ENCODE measurements around the gene PSMC1. TPM values are rescaled to one million over a fixed set of nuclear protein-coding genes. Genes with fewer than 3 reads are reported as not detected.
A peak's percentile ranks its signal among the peaks of the same experiment; 100 is the strongest.

The PSMC1 gene
- total and polyA plus RNA-seq, 8 donors = 14.5 to 247 (median 96.1) TPM

- Histone ChIP-seq H3K27me3 (no peaks in the 10 kb centered on the region), H3K4me1 (peaks cover 0 to 21% (median 2%) of the 10 kb centered on the region in 4 donors), H3K9me3 (no peaks in the 10 kb centered on the region), H3K27ac (peak overlapping the region in 1 of 5 donors; percentile 38), H3K4me3 (no peak overlapping the region), H3K36me3 (peaks cover 49 to 94% (median 88%) of the 10 kb centered on the region in 4 donors)
- WGBS, 5 donors = 65 to 72% (median 69%) methylated on average over 9 of the region's 9 CpGs
- no peak for TF ChIP-seq CTCF (IDR thresholded peaks at IDR 0.05)
- no peak for TF ChIP-seq POLR2A (IDR thresholded peaks at IDR 0.05)
- no peak for TF ChIP-seq EP300 (IDR thresholded peaks at IDR 0.05)
- TF ChIP-seq POLR2AphosphoS5 (IDR thresholded peaks at IDR 0.05) = no peak
- intact Hi-C loops (cut with DNase I; ENCODE audit: low total_unique reads) = no loop called here
- DNase-seq = no peak
Measured at GRCh38 chr14:90274019-90274418, 17.7 kb downstream of the PSMC1 start.

- DNase-seq = no peak
- no peak overlapping the region for H3K4me3 ChIP-seq
- intact Hi-C loops (cut with DNase I; ENCODE audit: low total_unique reads) = no loop called here
- TF ChIP-seq CTCF (IDR thresholded peaks at IDR 0.05) (no peak), POLR2A (IDR thresholded peaks at IDR 0.05) (no peak), EP300 (IDR thresholded peaks at IDR 0.05) (no peak), POLR2AphosphoS5 (IDR thresholded peaks at IDR 0.05) (no peak)
- H3K27me3 ChIP-seq = no peaks in the 10 kb centered on the region
- no peaks in the 10 kb centered on the region for H3K9me3 ChIP-seq
- H3K4me1 ChIP-seq = peaks cover 0 to 21% (median 2%) of the 10 kb centered on the region in 4 donors
- peaks cover 46 to 94% (median 88%) of the 10 kb centered on the region in 4 donors for H3K36me3 ChIP-seq
- WGBS, 5 donors = 61 to 76% (median 68%) methylated on average over 8 of the region's 8 CpGs
- peak overlapping the region in 4 of 5 donors; percentile 10 to 41 (median 28) for H3K27ac ChIP-seq
Measured at GRCh38 chr14:90274808-90275457, 18.6 kb downstream of the PSMC1 start.

GRCh38 chr14:90275458-90275814 lies 19.1 kb downstream of the PSMC1 start:
- peaks cover 46 to 94% (median 88%) of the 10 kb centered on the region in 4 donors for H3K36me3 ChIP-seq

GRCh38 chr14:90275820-90276219 lies 19.5 kb downstream of the PSMC1 start:
- no peaks in the 10 kb centered on the region for H3K9me3 ChIP-seq
- TF ChIP-seq POLR2AphosphoS5 (IDR thresholded peaks at IDR 0.05) (no peak), POLR2A (IDR thresholded peaks at IDR 0.05) (no peak), EP300 (IDR thresholded peaks at IDR 0.05) (no peak), CTCF (IDR thresholded peaks at IDR 0.05) (no peak)
- no peaks in the 10 kb centered on the region for H3K27me3 ChIP-seq
- no peak overlapping the region for H3K4me3 ChIP-seq
- intact Hi-C loops (cut with DNase I; ENCODE audit: low total_unique reads) = no loop called here
- peaks cover 46 to 94% (median 88%) of the 10 kb centered on the region in 4 donors for H3K36me3 ChIP-seq
- 81 to 91% (median 85%) methylated on average over 8 of the region's 8 CpGs for WGBS, 5 donors
- peaks cover 0 to 21% (median 2%) of the 10 kb centered on the region in 4 donors for H3K4me1 ChIP-seq
- H3K27ac ChIP-seq = peak overlapping the region in 4 of 5 donors; percentile 10 to 41 (median 28)
- no peak for DNase-seq

More at GRCh38 chr14:90275458-90275814, 19.1 kb downstream of the PSMC1 start:
- TF ChIP-seq EP300 (IDR thresholded peaks at IDR 0.05) (no peak), POLR2A (IDR thresholded peaks at IDR 0.05) (no peak), POLR2AphosphoS5 (IDR thresholded peaks at IDR 0.05) (no peak), CTCF (IDR thresholded peaks at IDR 0.05) (no peak)
- 77 to 87% (median 87%) methylated on average over 9 of the region's 9 CpGs for WGBS, 5 donors
- H3K27ac ChIP-seq = peak overlapping the region in 4 of 5 donors; percentile 10 to 41 (median 28)
- intact Hi-C loops (cut with DNase I; ENCODE audit: low total_unique reads) = no loop called here
- H3K4me3 ChIP-seq = no peak overlapping the region
- no peaks in the 10 kb centered on the region for H3K27me3 ChIP-seq
- H3K4me1 ChIP-seq = peaks cover 0 to 21% (median 2%) of the 10 kb centered on the region in 4 donors
- no peak for DNase-seq
- H3K9me3 ChIP-seq = no peaks in the 10 kb centered on the region

All from stomach (tissue), 9 donors.